ENCODE data around the gene RET.

The RET gene

DNA sequence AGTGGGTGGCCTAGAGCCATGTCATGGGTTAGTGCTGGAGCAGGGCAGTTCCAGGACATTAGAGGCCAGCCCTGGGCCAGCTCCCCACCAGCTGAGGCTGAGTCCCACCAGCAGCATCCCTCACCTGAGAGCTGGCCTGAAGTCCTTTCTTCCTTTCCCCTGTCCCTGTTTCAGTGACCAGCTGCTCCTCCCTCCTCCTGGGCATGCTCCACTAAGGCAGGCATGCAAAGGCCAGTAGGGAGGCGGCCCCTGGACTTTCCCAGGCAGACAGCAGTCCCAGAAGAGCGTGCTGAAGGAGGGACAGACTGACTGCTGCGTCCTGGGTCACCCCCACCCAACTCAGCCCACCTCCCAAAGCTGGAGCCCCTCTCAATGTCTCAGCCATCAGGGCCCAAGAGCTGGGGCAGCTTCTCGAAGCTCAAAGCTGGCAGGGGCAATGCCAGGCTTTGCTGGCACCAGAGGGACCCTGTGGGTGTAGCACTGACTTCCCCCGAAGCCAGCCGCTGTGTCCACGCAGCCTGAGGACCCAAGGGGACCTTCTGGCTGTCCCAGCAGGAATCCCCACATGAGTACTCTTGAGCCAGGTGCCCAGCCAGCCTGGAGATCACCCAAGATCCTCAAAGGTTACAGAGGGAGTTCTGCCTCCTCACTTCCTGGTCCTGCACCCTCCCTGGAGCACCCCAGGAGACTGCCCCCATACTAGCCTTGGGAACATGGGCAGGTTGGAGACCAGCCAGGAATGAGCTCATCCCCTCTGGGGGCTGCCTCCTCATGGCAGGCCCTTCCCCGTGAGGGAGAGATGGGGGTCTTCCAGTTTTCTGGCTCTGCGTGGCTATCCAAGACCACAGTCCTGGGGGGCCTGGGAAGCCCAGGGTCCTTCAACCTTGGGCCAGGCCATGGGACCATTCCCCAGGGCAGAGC, 35.2 kb upstream of the RET start:
- H3K9ac ChIP-seq (ENCODE audit: low read length) = no peak overlapping the region
- H3K9me2 ChIP-seq (replicated peaks; ENCODE audit: insufficient read depth, low read length) = no peaks in the 10 kb centered on the region
- H4K20me1 ChIP-seq (ENCODE audit: low read depth, low read length) = no peaks in the 10 kb centered on the region
- H2AFZ ChIP-seq (ENCODE audit: low read depth, low read length, severe bottlenecking) = no peak overlapping the region
- no peaks in the 10 kb centered on the region for H3K36me3 ChIP-seq (ENCODE audit: low read length)
- TF ChIP-seq CTCF (IDR thresholded peaks at IDR 0.05; ENCODE audit: insufficient read depth, low read length, poor library complexity, severe bottlenecking) = no peak
- no peak for TF ChIP-seq EZH2phosphoT487 (conservative IDR thresholded peaks at IDR 0.05; ENCODE audit: low read length)
- H3K4me2 ChIP-seq (ENCODE audit: low read depth, low read length, poor library complexity, severe bottlenecking) = no peak overlapping the region
- no peaks in the 10 kb centered on the region for H3K79me2 ChIP-seq (ENCODE audit: insufficient read depth, low read length)
- H3K27ac ChIP-seq (ENCODE audit: low read depth, low read length) = no peak overlapping the region
- no peaks in the 10 kb centered on the region for H3K27me3 ChIP-seq (ENCODE audit: low read length)
- no peaks in the 10 kb centered on the region for H3F3A ChIP-seq (ENCODE audit: insufficient read depth)
- H3K4me3 ChIP-seq (ENCODE audit: insufficient read depth, low read length, poor library complexity, severe bottlenecking) = no peak overlapping the region
- no peaks in the 10 kb centered on the region for H3K9me3 ChIP-seq (ENCODE audit: insufficient read depth, low read length)

GRCh38 chr10:43042503-43043341, 34.1 kb upstream of the RET start:
- Histone ChIP-seq H4K20me1 (ENCODE audit: low read depth, low read length) (no peaks in the 10 kb centered on the region), H3K9ac (ENCODE audit: low read length) (no peak overlapping the region), H3K9me3 (ENCODE audit: insufficient read depth, low read length) (no peaks in the 10 kb centered on the region), H3K4me2 (ENCODE audit: low read depth, low read length, poor library complexity, severe bottlenecking) (no peak overlapping the region), H2AFZ (ENCODE audit: low read depth, low read length, severe bottlenecking) (no peak overlapping the region), H3K27me3 (ENCODE audit: low read length) (no peaks in the 10 kb centered on the region), H3K4me3 (ENCODE audit: insufficient read depth, low read length, poor library complexity, severe bottlenecking) (no peak overlapping the region), H3K36me3 (ENCODE audit: low read length) (no peaks in the 10 kb centered on the region), H3K27ac (ENCODE audit: low read depth, low read length) (no peak overlapping the region), H3K79me2 (ENCODE audit: insufficient read depth, low read length) (no peaks in the 10 kb centered on the region), H3F3A (ENCODE audit: insufficient read depth) (no peaks in the 10 kb centered on the region), H3K9me2 (replicated peaks; ENCODE audit: insufficient read depth, low read length) (no peaks in the 10 kb centered on the region)
- TF ChIP-seq EZH2phosphoT487 (conservative IDR thresholded peaks at IDR 0.05; ENCODE audit: low read length) (no peak), CTCF (IDR thresholded peaks at IDR 0.05; ENCODE audit: insufficient read depth, low read length, poor library complexity, severe bottlenecking) (no peak)

DNA sequence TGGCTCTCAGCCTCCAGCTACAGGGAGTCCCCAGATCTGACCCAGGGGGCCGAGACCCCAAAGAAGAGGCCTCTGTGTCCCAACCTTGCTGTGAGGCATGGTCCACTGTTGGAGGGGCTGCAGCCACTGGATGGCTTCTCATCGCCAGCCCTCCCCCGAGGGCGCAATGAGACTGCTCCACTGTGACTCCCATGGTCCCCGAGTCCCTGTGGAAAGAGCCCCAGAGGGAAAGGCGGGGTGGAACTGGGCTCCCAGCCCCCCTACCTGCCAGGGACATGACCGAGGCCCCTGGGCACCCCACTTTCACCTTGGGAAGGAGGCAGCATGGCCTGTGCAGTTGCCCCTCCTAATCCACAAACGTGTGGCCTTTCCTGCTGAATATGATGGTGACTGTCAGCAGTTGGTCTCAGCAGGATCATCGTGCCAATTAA, 33.5 kb upstream of the RET start:
- H3K4me2 ChIP-seq (ENCODE audit: low read depth, low read length, poor library complexity, severe bottlenecking) = no peak overlapping the region
- no peaks in the 10 kb centered on the region for H3K9me3 ChIP-seq (ENCODE audit: insufficient read depth, low read length)
- H3K4me3 ChIP-seq (ENCODE audit: insufficient read depth, low read length, poor library complexity, severe bottlenecking) = no peak overlapping the region
- H3F3A ChIP-seq (ENCODE audit: insufficient read depth) = no peaks in the 10 kb centered on the region
- no peaks in the 10 kb centered on the region for H3K36me3 ChIP-seq (ENCODE audit: low read length)
- H3K9me2 ChIP-seq (replicated peaks; ENCODE audit: insufficient read depth, low read length) = no peaks in the 10 kb centered on the region
- H3K79me2 ChIP-seq (ENCODE audit: insufficient read depth, low read length) = no peaks in the 10 kb centered on the region
- H3K27me3 ChIP-seq (ENCODE audit: low read length) = no peaks in the 10 kb centered on the region
- H2AFZ ChIP-seq (ENCODE audit: low read depth, low read length, severe bottlenecking) = no peak overlapping the region
- H4K20me1 ChIP-seq (ENCODE audit: low read depth, low read length) = no peaks in the 10 kb centered on the region
- H3K27ac ChIP-seq (ENCODE audit: low read depth, low read length) = no peak overlapping the region
- no peak overlapping the region for H3K9ac ChIP-seq (ENCODE audit: low read length)
- TF ChIP-seq CTCF (IDR thresholded peaks at IDR 0.05; ENCODE audit: insufficient read depth, low read length, poor library complexity, severe bottlenecking) (no peak), EZH2phosphoT487 (conservative IDR thresholded peaks at IDR 0.05; ENCODE audit: low read length) (no peak)

All from SU-DHL-6 (cell line).